EH (cell line): ENCODE data around the gene STIM1.
"Not testable (repeated sequence)": the region's sequence is repeated elsewhere in the genome, so short reads cannot be mapped to it uniquely, and the experiment has no call there.

Experiments used
- DNase-seq: peaks from one replicate; pipeline ENCODE4 v3.0.0-alpha.2; 2015; ENCODE audit warnings: low read depth

Gene STIM1

DNA sequence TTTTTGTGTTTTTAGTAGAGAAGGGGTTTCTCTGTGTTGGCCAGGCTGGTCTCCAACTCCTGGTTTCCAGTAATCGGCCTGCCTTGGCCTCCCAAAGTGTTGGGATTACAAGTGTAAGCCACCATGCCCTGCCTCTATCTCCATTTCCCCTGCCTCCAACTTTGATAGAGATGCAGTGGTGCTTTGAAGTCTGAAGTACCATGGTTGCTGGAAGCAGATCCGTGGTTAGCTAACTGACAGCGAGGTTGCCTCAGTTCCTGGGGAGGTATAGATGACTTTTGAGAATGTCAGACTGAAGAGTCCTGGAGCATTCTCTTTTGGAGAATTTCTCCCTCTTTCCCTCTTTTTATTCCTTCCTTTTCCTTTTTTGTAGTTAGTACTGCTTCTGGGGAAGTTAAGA is 127.6 kb downstream of the STIM1 start:
- DNase-seq = no peak

DNA sequence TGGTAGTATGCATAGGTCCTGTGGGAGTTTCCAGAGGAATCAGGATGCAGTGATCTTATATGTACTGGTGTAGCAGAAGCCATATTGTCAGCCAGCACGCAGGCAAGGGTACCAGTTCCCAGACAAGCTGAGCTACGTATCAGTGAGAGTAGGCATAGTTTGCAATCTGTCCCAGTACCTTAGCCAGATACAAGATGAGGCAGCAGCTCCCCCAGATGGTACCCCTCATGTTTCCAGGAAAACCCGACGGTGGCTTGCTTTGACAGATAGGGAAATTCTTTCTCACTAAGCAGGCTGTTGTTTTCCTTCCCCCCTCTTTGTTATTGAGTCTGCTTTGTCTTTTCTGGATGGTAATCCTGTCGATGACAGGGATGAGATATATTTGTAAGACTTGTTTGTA is 129.4 kb downstream of the STIM1 start:
- DNase-seq = no peak

DNA sequence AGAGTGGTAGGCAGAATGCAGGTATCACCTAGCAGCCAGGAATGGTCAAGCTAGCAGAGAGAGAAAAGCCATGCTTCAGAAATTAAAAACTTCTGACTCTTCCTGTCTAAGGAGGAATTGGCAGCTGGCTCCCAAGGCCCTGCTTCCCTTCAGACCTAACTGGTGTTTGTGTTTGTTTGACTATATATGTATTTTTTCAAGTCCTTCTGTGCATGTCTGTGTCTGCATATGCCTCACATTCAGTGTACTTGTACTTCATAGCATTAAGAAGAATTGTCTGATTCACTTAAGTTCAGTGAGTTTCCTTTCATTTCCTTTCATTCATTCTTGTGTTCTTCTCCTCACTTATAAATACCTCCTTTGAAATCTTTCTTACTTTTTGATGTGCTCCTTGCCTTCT is 130.2 kb downstream of the STIM1 start:
- DNase-seq = no peak

DNA sequence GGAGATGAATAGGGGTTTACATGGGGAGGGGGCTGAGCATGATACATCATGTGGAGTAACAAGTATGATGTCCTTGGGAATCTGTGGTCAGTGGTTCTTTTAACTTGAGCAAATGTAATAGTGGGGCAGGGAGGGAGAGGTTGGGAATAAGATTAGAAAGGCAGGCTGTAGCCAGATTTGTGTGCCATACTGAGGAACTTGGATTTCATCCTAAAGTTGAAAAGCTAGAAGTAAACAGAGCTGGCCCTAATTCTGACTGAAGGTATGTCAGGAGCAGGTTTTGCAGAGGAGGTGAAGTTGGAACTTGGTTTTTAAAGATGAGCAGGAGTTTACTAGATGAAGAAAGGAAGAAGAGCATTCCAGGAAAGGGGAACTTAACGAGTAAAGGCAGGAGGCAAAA is 130.8 kb downstream of the STIM1 start:
- DNase-seq = no peak

DNA sequence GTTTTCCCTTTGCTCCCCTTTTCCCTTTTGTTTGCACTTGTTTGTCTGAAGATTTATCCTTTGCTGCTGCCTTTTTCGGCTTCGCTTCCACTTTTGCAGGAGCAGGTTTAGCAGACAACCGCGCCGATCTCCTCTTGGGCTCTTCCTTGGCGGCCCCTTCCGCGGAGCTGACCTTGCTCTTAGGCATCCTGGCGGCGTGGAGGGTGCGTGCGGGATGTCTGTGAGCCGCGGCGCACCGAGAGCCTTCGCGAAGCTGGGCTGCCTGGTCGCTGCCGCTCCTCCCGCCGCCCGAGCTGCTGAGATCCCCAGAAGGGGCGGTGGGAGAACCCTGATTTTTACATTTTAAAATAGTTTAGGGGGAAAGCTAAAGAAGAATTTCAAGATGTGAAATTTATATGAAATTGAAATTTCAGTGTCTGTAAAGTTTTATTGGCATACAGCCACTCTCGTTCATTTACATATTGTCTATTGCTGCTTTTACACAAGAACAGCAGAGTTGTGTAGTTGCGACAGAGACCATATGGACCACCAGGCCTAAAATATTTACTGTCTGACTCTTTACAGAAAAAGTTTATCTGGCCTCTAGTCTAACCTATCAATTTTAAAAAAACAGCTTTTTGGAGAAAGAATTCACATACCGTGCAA is 133.9 kb downstream of the STIM1 start:
- no peak for DNase-seq

DNA sequence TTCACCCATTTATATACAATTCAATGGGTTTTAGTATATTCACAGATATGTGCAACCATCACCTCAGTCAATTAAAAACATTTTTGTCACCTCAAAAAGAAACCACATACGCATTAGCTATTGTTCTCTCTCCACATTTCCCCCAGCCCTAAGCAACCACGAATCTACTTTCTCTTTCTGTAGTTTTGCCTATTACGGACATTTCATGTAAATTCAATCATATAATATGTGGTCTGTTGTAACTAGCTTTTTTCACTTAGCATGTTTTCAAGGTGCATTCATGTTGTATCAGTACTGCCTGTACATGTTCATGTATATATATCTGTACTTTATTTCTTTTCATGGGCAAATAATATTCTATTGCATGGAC is 134.4 kb downstream of the STIM1 start:
- no peak for DNase-seq

DNA sequence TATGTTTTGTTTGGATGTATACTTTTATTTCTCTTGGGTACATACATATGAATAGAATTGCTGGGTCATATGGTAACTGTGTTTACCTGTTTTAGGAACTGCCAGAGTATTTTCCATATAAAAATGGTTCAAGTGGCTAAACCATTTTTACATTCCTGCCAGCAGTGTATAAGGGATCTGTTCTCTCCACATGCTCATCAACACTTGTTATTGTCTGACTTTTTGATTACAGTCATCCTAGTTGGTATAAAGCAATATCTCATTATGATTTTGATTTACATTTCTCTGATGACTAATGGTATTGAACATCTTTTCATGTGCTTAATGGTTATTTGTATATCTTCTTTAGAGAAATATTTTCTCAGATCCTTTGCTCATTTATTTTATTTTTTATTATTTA is 134.9 kb downstream of the STIM1 start:
- no peak for DNase-seq

DNA sequence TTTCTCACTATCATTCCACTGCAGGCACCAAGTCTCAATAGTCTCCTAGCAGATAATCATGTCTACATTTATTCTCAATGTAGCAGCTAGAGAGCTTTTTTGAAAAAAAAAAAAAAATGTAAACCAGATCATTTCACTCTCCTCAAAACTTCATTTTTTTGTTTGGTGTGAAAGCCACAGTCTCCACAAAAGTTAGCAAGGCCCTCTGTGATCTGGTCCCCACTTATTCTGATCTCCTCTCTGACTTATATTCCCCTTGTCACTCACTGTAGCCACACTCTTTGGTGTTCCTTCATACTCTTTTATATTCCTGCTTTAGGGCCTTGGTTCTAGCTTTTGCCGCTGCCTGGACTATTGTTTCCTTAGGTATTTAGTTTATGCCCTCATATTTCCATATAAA is 137.5 kb downstream of the STIM1 start:
- no peak for DNase-seq

DNA sequence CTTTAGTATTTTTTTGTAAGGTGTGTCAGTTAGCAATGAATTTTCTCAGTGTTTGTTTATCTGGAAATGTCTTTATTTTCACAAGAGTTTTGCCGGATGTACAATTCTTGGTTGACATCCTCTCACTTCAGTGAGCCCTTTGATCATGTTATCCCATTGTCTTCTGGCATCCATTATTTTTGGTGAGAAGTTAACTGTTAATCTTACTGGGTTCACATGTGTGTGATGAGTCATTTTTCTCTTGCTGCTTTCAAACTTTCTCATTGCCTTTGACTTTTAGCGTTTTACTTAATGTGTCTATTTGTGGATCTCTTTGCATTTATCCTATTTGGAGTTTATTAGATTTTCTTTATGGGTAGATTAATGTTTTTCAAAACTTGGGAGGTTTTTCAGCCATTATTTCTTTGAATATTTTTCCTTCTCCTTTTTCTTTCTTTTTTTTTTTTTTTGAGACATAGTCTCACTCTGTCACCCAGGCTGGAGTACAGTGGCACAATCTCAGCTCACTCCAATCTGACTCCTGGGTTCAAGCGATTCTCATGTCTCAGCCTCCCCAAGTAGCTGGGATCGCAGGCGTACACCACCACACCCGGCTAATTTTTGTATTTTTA is 138.7 kb downstream of the STIM1 start:
- peak; percentile 37 for DNase-seq

DNA sequence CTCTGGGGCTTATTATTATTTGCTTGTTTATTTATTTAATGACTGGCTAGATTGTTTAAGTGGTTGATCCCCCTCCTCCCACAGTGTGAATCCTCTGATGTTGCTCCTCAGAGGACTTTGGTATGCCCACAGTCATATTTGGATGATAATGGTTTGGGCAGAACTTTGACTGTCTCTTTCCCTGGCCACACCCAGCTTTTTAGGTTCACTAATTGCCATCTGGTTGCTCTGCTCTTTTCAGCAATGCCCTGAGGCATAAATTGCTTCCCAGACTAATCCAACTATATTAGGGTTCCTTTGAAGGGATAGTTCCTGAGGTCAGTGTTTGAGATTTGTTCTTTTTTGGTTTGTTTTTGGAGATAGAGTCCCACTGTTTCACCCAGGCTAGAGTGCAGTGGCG is 139.8 kb downstream of the STIM1 start:
- DNase-seq = peak; percentile 73

DNA sequence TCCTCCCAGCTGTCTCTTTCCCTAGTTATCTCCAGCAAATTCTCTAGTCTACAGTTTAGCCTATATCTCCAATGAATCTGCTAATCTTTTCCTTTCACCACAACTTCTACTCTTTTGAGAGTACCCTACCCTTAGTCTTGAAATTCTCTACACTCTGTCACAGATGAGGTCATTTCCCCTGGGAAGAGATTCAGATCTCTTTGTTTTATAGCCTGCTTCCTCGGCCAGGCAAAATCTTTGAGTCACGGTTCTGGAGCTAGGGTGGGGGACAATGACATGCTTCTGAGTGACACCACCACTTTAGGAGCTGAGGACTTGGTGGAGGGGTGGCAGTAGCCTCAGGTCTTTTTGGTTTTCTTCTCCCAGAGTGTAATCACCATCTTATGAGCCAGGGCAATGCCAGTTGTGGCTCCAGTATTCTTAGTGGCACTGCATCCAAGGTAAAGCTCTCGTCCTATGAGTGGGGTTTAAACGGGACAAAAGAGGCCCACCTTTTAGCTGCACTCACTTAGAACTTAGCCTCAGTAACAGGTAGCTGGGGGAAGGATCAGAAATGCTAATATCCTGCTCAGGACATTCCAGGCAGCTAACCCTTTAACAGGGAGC is 140.6 kb downstream of the STIM1 start:
- DNase-seq = peak; percentile 87

DNA sequence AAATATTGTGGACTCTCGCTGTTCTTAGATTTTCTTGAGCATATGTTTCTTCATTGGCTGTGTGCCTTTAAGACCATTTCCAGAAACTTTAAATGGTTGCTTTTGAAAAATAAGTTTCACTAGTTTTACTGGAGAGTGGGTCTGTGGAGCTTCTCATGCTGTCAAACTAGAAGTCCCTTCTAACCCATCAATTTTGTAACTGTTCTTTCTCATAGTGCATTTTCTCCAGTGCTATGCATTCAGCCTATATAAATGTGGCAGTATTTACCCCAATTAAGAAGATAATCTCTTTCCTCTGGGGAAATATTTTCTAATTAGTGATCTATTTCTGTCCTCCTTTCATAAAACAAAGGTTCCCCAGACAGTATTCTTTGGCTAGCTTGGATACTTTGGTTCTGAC is 141.2 kb downstream of the STIM1 start:
- DNase-seq = no peak

DNA sequence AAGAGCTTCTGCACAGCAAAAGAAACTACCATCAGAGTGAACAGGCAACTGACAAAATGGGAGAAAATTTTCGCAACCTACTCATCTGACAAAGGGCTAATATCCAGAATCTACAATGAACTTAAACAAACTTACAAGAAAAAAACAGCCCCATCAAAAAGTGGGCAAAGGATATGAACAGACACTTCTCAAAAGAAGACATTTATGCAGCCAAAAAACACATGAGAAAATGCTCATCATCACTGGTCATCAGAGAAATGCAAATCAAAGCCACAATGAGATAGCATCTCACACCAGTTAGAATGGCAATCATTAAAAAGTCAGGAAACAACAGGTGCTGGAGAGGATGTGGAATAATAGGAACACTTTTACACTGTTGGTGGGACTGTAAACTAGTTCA is 149.3 kb downstream of the STIM1 start:
- DNase-seq = not testable (repeated sequence)

DNA sequence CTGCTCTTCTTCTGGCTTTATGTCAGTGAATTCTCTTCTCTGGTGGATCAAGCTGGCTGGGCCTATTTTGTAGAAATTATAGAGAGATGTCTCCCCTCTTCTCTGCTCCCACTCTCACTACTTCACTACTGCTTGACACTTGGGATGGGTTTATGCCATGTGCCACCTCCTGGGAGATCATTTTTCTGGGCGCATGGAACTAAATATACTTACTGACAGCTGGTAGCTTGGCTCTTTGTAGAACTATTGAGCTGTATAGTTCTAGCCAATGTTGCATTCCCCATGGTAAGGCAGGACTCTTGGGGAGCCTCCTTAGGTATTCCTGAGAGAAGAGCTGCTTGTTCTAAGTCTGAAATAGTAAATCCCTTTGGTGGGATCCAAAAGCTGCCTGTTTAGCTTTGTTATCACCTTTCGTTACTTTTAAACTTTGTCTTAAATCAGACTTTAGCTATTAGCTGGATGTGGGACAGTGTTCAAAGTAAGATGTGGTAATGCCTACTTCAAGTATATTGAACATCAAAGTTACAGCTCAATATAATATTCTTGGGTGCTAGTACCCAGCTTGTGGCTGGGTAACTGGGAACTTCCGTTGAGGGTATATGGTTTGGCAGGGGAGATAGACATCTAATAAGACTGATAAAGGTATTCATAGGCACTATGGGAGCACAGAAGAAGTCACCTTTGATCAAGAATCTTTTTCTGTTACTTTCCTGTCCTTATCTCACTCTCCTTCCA is 151.6 kb downstream of the STIM1 start:
- DNase-seq = no peak

DNA sequence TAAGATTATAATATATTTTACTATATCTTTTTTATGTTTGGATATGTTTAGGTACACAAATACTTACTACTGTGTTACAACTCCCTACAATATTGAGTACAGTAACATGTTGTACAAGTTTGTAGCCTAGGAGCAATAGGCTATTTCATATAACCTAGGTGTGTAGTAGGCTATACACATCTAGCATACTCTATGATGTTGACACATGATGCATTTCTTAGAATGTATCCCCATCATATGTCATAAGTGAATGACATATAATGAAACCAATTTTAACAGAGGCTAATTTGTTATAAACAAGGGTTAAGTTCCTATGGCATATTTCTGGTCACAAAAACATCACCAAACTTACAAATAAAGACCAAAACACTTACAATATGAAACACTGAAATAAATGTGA is 152.7 kb downstream of the STIM1 start:
- DNase-seq = no peak

DNA sequence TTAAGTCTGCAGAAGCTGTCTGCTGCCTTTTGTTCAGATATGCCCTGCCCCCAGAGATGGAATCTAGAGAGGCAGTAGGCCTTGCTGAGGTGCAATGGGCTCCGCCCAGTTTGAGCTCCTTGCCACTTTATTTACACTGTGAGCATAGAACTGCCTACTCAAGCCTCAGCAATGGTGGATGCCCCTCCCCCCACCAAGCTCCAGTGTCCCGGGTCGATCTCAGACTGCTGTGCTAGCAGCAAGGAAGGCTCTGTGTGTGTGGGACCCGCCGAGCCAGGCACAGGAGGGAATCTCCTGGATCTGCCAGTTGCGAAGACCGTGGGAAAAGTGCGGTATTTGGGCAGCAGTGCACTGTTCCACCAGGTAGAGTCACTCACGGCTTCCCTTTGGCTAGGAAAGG is 161.1 kb downstream of the STIM1 start:
- not testable (repeated sequence) for DNase-seq

DNA sequence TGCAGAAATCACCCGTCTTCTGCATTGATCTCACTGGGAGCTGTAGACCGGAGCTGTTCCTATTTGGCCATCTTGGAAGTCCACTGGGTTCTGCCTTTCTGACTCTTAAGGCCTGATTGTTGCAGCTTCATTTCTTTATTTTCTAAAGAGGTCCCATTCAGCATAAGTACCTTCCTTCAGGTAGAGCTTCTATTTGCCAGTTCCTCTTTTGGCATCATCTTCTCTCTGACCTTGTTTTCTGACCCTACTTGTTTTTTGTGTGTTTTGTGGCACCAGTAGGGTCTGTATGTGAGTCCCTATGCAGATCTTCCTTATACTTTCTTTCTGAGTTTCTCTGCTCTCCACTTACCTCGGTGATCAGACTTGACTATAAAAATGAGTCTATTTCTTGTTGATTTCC is 161.7 kb downstream of the STIM1 start:
- no peak for DNase-seq

DNA sequence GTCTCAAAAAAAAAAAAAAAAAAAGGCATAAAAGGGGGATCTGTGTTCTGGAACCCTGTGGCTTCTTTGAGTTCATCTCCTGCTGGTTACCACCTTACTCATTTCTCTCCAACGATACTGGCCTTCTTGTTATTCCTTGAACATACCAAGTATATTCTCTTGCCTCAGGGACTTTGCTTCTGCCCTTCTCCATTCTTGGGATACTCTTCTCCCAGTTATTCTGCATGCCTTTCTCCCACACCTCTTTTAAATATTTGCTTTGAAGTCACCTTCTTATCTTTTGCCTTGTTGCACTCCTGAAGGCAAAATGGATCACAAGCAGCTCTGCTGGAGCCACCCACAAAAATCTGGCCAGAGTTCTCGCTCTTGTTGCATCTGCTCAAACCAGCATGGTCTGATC is 163.2 kb downstream of the STIM1 start:
- DNase-seq = peak; percentile 39

DNA sequence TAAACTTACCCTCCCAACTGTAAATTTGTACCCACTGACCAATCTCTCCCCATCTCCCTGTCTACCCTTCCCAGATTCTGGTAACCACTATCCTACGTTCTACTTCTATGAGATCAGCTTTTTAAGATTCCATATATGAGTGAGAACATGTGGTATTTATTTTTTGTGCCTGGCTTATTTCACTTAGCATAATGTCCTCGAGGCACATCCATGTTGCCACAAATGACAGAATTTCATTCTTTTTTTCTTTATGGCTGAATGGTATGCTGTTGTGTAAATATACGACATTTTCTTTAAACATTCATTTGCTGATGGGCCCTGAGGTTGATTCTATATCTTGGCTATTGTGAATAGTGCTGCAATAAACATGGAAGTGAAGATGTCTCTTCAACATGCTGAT is 164.4 kb downstream of the STIM1 start:
- DNase-seq = peak; percentile 82

DNA sequence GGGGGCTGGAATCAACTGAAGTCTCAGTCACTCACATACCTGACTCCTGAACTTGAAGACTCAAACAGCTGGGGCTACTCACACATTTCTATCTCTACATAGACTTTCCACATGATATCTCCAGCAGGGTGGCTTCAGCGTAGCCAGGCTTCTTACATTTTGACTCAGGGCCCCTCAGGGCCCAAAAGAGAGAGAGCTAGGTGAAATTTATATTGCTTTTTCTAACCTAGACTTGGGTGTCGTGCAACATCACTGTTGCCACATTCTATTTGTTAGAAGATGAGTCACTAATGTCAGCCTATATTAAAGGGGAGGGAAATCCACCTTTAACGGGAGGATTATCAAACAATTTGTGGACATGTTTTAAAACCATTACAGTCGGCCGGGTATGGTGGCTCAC is 167.2 kb downstream of the STIM1 start:
- no peak for DNase-seq

DNA sequence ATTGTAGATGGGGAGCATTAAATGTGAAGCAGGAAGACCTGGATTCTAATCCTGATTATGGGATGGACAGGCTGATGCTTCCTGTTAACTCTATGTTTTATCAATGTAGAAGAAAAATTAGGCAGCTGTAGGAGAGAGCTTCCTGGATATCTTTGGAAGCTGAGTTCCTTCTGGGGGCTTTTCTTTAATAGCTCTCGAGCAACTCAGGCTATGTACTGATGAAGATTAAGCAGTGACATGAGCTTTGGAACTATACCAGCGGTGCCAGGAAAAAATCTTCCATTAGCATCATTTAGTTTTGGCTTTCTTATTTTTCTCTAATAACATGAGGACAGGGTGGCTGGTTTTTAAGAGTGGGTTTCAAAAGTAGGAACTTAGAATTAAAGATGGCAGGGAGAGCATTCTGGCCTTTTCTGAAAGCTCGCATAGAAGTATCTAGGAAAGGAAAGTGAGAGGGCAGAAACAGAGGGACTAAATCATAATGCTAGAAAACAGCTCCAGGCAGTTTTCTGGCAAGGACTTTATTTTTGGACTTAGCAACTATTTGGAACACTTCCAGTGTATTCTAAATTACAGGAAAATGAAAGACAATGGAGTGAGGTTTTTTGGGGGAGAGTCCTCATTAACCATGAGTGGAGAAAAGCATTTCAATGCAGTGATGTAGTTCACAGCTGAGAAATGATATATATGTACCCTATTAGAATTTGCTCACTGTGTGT is 169.9 kb downstream of the STIM1 start:
- DNase-seq = peak; percentile 85

DNA sequence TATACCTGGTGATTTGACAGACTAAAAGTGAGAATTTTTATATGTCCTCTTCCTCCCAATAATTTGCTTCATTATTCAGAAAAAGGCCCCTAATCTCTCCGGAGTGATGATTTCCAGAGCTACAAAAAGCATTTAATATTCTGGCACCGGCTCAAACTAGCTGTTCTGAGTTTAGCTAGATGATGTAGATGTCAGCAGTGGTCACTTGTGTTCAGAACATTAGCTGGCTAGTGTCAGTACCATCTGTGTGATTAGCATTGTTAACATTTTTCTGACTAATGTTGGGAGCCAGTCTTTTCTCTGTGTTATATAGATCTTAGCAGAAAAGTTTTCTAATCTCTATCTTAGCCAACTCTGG is 170.5 kb downstream of the STIM1 start:
- peak; percentile 69 for DNase-seq

DNA sequence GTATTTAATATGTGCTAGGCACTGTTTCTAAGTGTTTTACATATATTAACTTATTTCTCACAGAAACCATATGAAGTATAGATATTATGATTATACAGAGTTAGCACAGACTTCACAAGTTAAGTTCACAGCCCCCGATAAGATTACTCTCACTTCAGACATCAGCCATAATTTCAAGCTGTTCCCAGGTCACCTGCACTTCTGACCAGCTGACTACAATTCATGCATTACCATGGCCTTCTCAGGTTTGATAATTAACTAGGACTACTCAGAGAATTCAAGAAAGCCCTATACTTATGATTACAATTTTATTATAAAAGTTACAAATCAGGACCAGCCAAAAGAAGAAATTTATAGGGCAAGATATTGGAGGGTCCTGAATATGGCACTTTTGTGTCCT is 170.9 kb downstream of the STIM1 start:
- no peak for DNase-seq
